NCI-H2171 (cell line): ENCODE results near the gene PGPEP1.
A peak's percentile ranks its signal among the peaks of the same experiment; 100 is the strongest.
"Not testable (repeated sequence)": the region's sequence is repeated elsewhere in the genome, so short reads cannot be mapped to it uniquely, and the experiment has no call there.

Experiments used
- DNase-seq: peaks from one replicate; lab custom pipeline; 2025; lab: John Stamatoyannopoulos, UW

Gene PGPEP1

DNA sequence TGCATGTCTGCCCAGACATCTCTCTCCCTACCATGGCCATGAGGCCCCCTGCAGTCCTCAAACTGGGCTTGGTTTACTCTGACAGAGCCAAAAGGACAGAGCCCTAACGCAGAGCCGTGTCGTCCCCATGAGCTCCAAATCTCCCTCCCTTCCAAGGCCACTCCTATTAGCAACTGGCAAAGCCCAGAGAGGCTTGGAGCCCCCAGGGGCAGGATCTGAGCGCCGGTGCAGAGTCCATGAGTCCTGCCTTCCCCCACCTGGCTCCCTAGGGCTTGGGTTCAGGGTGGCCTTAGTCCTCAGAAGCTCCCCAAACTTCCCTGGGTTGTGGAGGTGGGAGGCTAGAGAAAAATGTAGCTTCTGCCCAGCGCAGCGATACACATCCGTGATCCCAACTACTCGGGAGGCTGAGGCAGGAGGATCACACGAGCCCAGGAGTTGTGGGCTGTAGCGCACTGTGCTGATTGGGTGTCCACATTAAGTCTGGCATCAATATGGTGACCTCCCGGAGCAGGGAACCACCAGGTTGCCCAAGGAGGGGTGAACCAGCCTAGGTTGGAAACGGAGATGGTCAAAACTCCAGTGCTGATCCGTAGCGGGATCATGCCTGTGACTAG, 7.4 kb upstream of the PGPEP1 start:
- no peak for DNase-seq

GRCh38 chr19:18333680-18334079, 6.7 kb upstream of the PGPEP1 start:
- DNase-seq, result no peak

DNA sequence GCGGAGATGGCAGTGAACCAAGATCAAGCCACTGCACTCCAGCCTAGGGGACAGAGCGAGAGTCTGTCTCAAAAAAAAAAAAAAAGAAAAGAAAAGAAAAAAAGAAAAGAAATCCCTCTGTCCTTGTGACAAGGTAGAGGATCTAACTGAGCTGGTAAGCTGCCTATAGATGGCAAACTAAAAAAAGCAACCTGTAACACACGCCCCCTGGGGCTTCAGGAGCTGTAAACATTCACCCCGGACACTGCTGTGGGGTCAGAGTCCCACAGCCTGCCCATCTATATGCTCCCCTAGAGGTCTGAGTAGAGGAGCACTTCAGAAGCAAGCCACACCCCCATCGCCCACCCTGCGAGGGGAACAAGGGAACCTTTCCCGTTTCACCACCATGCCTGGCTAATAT, 4.3 kb upstream of the PGPEP1 start:
- no peak for DNase-seq

DNA sequence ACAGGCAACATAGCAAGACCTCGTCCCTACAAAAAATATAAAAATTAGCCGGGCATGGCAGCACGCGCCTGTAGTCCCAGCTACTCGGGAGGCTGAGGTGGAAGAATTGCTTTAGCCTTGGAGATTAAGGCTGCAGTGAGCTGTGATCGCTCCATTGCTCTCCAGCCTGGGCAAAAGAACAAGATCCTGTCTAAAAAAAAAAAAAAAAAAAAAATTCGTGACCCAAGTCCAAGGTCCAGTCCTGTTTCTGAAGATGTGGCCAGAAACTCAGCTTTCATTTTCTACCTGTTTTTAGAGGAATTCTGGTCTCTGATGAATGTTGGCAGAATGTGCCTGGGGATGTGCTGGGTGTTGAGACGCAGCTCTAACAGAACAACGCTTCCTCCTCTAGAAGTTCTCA, 1.9 kb upstream of the PGPEP1 start:
- DNase-seq, result no peak

DNA sequence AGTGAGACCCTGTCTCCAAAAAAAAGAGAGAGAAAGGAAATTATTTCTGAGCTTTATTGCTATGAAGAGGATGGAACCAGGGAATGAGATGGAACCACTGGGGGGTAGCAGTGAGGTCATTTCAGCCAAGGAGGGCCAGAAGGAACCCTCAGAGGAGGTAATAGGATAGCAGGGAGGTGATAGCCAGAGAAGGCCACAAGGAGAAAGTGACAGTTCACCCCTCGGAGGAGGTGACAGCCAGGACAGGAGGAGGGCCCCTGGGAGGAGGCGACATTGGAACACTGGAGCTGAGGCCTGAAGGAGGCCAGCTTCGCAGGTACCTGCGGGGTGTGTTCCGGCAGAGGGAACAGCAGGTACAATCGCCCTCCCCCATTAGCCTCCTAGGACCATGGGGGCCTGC, 675 bp upstream of the PGPEP1 start:
- no peak for DNase-seq

- DNase-seq, result peak; percentile 30
Observed at GRCh38 chr19:18340990-18341868, 831 bp downstream of the PGPEP1 start.

- no peak for DNase-seq
Observed at GRCh38 chr19:18342090-18342632, 1.8 kb downstream of the PGPEP1 start.

DNA sequence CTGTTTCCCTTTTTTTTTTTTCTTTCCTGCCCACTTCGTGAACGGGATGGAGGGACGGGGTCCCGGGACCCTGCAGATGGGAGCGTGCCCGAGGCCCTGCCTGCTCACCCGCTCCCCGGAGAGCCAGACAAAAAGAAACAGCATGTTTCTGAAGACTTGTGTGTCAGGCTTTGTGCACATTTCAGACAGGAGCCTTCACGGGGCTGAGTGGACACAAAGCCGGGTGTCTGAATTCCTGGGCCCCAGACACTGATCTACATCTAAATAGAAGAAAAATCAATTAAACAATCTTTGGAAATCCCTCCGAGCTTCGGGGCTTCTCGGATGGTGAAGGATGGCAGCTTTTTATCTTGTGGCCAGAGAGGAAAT, 4.2 kb downstream of the PGPEP1 start:
- no peak for DNase-seq

DNA sequence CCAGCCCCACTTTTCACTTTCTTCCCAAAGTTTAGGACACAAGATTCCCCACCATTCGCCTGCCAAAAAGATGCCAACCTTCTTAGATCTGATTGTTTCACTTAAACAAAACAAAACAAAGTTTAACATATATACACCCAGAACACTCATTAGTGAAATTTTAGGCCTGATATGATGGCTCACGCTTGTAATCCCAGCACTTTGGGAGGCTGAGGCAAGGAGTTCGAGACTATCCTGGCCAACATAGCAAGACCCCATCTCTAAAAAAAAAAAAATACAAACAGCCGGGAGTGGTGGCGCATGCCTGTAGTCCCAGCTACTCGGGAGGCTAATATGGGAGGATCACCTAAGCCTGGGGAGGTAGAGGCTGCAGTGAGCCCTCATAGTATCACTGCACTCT, 4.9 kb downstream of the PGPEP1 start:
- DNase-seq, result no peak

- no peak for DNase-seq
Observed at GRCh38 chr19:18346091-18346490, 5.7 kb downstream of the PGPEP1 start.

- DNase-seq, result no peak
Observed at GRCh38 chr19:18348171-18348570, 7.8 kb downstream of the PGPEP1 start.

DNA sequence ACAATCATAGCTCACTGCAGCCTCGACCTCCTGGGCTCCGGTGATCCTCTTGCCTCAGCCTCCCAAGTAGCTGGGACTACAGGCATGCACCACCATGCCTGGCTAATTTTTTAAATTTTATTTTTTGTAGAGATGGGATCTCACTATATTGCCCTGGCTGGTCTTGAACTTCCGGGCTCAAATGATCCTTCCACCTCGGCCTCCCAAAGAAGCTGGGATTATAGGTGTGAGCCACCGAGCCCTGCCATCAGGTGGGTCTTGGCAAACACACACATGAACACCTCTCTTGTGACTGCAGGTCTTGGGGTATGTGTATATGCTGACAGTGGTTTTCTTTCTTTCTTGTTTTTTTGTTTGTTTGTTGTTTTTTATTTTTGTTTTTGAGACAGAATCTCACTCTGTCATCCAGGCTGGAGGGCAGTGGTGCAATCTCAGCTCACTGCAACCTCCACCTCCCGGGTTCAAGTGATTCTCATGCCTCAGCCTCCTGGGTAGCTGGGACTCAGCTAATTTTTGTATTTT, 8.5 kb downstream of the PGPEP1 start:
- DNase-seq, result not testable (repeated sequence)

DNA sequence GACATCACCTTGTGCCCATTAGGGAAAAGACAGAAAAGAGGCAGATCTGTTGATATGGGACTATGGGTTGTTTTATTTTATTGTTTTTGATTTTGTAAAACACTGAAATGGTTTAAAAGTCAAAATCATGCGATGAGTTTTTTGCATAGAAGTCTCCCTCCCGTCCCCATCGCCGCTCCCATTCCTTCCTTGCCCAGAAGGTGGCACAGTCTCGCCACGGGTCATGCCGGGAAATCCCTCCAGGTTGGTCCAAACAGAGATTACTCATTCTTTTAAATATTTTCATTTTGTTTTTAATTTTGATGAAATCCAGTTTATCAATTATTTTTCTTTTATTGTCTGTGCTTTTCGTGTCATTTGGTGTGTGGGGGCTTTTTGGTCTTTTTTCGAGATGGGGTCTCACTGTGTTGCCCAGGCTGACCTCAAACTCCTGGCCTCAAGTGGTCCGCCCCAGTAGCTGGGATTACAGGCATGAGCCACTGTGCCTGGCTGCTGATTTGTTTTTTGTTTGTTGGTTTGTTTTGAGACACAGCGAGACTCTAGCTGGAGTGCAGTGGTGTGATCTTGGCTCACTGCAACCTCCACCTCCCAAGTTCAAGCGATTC, 9.2 kb downstream of the PGPEP1 start:
- peak; percentile 31 for DNase-seq

GRCh38 chr19:18350490-18350889, 10.1 kb downstream of the PGPEP1 start:
- DNase-seq, result no peak

GRCh38 chr19:18351544-18351943, 11.1 kb downstream of the PGPEP1 start:
- no peak for DNase-seq

DNA sequence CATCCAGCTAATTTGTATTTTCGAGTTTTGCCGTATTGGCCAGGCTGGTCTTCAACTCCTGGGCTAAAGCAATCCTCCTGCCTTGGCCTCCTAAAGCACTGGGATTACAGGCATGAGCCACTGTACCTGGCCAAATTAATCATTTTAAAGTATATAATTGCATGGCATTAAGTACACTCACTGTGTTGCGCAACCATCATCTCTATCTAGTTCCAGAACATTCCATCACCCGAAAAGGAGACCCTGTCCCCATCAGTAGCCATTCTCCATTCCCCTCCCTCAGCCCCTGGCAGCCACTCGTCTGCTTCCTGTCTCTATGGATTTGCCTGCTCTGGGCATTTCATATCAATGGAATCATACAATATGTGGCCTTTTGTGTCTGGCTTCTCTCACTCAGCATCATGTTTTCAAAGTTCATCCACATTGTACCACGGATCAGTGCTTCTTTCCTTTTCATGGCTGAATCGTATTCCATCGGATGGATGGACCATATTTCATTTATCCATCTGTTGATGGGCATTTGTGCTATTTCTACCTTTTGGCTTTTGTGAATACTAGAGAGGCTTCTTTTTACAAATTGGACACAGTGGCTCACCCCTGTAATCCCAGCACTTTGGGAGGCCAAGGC, 13.1 kb downstream of the PGPEP1 start:
- no peak for DNase-seq

- DNase-seq, result peak; percentile 28
Observed at GRCh38 chr19:18354743-18355142, 14.3 kb downstream of the PGPEP1 start.

GRCh38 chr19:18357041-18357440, 16.6 kb downstream of the PGPEP1 start:
- no peak for DNase-seq

- DNase-seq, result no peak
Observed at GRCh38 chr19:18361646-18362045, 21.2 kb downstream of the PGPEP1 start.

DNA sequence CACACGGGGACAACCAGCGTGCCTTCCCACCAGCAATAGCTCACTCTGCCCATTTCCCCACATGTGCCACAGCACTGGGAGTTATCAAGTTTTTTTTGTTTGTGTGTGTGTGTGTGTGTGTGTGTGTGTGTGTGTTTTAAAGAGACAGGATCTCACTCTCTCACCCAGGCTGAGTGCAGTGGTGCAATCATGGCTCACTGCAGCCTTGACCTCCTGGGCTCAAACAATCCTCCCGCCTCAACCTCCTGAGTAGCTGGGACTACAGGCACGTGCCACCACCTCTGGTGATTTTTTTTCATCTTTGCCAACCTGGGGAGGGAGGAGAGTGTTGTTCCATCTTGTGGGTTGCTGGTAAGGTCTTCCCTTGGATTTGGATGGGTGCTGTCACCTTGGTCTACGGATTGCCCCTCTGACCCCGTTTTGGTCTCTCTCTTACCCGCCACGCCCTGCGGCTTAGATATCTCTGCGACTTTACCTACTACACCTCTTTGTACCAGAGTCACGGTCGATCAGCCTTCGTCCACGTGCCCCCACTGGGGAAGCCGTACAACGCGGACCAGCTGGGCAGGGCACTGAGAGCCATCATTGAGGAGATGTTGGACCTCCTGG, 22.6 kb downstream of the PGPEP1 start:
- no peak for DNase-seq

DNA sequence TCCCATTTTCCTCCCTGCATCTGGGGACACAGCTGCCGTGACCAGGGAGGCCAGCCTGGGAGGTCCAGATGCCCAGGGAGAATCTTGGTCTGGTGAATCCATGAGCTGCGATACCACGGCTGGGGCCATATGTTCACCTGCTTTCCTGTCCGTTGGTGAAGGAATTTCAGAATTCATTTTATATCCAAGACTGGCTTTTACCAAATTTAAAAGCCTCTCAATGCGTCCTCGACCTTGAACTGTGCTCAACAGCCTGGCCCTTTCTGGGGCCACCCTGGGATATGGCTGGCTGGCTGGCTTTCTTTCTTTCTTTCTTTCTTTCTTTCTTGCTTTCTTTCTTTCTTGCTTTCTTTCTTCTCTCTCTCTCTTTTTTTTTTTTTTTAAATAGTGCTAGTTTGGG, 23.4 kb downstream of the PGPEP1 start:
- no peak for DNase-seq
